GM19193 (cell line): ENCODE results near the gene MYL7.

ENCODE experiments used
- POLR2A ChIP-seq: IDR thresholded peaks from 4 replicates; pipeline ENCODE4 v1.6.1; 2011; ENCODE audit not compliant: insufficient read depth, insufficient read length; ENCODE audit errors: extremely low read depth

The MYL7 gene

GRCh38 chr7:44176486-44176885 lies 35.4 kb upstream of the MYL7 start:
- TF ChIP-seq POLR2A = no peak

GRCh38 chr7:44175730-44176129 lies 34.6 kb upstream of the MYL7 start:
- TF ChIP-seq POLR2A = no peak

DNA sequence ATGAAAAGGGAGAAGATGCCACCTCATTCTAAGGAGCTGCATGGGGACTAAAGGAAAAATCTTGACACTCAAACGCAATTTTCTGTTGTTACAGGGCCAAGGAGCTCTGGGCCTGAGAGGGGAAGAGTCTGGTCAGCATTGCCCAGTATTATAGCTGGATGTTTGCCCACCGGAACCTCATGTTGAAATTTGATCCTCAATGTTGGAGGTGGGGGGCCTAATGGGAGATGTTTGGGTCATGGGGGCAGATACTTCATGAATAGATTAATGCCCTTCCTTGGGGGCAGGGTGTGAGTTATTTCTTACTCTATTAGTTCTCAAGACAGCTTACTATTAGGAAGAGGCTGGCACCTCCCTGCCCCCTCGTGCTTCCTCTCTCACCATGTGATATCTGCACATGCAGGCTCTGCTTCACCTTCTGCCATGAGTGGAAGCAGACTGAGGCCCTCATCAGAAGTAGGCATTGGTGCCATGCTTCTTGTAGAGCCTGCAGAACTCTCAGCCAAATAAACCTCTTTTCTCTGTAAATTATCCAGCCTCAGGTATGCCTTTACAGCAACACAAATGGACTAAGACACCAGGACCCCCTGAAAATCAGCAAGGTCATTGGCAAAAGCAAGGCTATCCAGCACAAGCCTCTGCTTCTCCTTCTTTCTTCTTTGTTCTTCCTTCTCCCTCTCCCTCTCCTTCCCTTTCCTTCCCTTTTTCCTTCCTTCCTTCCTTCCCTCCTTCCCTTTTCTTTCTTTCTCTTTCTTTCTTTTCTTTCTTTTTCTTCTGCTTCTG lies 33.0 kb upstream of the MYL7 start:
- TF ChIP-seq POLR2A = no peak

DNA sequence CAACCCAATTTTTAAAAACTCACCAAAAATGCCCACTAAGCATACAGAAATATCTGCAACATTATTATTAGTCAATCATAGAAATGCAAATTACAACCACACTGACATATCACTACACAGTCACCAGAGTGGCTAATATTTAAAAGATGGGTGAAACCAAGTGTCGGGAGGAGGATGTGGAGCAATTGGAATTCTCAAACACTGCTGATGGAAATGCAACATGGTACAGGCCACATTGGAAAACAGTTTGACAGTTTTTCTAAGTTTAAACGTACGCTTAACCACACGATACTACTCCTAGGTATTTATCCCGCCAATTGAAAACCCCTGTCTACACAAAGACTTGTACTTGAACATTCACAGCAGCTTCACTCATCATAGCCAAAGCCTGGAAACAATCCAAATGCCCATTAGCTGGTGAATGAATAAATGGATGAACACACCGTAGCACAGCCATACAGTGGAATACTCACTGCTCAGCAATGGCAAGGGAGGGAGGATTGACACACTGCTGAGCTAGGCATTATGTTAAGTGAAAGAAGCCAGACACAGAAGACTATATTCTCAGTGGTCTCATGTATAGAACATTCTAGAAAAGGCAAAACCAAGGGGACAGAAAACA lies 31.8 kb upstream of the MYL7 start:
- no peak for TF ChIP-seq POLR2A

GRCh38 chr7:44172352-44172751 lies 31.2 kb upstream of the MYL7 start:
- no peak for TF ChIP-seq POLR2A

DNA sequence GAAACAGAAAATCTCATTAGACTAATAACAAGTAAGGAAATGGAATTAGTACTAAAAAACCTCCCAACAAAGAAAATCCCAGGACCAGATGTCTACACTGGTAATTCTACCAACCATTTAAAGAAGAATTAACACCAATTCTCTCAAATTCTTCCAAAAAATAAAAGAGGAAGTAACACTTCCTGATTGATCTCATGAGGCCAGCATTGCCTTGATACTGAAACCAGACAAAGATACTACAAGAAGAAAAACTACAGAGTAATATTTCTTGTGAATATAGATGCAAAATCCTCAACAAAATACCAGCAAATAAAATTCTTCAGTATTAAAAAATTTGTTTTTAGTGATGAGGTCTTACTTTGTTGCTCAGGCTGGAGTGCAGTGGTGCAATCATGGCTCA lies 26.8 kb upstream of the MYL7 start:
- no peak for TF ChIP-seq POLR2A

DNA sequence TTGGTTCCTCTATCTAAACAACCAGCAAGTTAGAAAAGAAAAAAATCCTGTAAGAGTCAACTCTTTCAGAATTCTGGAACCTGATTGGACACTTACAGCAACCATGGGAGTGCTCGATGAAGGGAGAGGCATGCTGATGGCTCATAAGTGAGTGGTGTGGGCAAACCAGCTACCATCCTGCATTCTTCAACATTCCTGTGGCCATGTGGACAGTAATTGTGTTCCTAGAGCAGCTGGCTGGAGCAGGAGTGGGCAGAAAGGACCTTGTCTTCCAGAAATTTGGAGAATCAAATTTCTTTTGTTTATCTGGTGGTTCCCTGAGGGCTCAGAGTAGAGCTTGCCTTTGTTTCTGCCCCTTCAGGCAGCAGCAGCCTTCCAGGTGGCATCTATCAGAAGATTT lies 22.5 kb upstream of the MYL7 start:
- no peak for TF ChIP-seq POLR2A

DNA sequence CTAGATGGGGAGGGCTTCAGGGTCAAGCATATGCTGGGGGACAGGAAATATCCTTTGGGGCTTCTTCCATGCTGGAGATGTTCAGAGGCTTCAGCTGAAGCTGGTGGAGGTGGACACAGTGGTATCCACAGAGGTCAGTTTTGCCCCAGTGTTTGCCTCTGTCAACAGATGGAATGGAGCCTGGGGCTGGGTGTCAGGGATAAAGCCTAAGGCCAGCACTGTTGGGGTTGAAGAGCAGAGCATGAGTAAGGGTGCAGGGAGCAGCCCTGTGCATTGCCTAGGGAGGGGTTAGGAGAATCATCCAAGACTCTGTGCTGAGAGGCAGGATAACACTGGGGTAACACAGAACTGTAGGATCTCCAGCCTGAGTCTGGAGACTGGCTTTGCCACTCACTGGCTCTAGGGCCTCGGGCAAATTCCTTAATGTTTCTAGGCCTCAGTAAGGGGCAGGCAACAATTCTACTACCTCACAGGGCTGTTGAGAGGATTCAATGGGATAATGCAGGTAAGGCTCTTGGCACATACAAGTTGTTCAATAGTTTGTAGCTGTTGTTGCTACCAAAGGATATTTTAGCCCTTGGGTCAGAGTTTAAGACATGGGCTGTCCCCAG lies 21.8 kb upstream of the MYL7 start:
- no peak for TF ChIP-seq POLR2A

GRCh38 chr7:44162179-44162578 lies 21.0 kb upstream of the MYL7 start:
- no peak for TF ChIP-seq POLR2A

- TF ChIP-seq POLR2A = no peak
Observed at GRCh38 chr7:44161371-44161770, 20.2 kb upstream of the MYL7 start.

GRCh38 chr7:44159824-44160630 lies 18.9 kb upstream of the MYL7 start:
- no peak for TF ChIP-seq POLR2A

DNA sequence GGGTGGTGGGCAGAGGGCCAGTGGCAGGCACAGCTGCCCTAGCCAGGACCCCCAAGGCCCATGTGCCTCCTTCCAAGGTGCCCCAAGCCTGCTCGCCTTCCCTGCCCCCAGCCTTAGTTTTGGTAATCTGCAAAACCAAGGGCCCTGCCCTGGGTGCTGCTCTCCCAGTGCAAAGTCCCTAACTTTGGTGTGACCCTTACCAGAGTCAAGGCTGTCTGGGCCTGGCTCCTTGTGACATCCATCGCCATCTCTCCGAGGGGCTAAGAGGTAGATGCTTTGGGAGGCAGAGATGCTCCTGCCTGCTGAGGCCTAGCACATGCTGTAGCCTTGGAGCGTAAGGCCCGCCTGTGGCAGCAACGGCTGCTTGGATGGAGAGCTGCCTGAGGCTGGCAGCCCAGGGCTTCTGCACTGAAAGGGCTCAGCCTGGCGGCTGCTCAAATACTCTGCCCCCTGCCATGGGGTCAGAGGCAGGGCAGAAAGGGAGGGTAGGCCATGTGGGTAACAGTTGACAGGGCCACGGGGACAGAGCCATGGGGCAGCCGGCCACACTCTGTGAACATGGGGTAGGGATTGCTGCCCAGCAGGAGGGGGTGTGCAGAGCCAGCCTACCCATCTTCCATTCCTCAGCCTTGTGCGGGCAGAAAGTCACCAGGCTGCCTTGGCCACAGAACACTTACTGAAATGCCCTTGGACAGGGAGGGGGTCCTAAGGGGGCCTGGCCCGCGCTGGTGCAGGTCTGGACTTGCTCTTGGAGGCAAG lies 17.9 kb upstream of the MYL7 start:
- no peak for TF ChIP-seq POLR2A

- TF ChIP-seq POLR2A = no peak
Observed at GRCh38 chr7:44158096-44158872, 17.2 kb upstream of the MYL7 start.
